Kidney tubule cell (primary cell): ENCODE results near the gene SURF4.
A peak's percentile ranks its signal among the peaks of the same experiment; 100 is the strongest.
"Not testable (repeated sequence)": the region's sequence is repeated elsewhere in the genome, so short reads cannot be mapped to it uniquely, and the experiment has no call there.

Experiments
- DNase-seq: peaks from one replicate; pipeline ENCODE4 v3.0.0-alpha.2; 2018; ENCODE audit warnings: low spot score

Gene SURF4

GRCh38 chr9:133397370-133397769 is 21.5 kb upstream of the SURF4 start:
- no peak for DNase-seq

DNA sequence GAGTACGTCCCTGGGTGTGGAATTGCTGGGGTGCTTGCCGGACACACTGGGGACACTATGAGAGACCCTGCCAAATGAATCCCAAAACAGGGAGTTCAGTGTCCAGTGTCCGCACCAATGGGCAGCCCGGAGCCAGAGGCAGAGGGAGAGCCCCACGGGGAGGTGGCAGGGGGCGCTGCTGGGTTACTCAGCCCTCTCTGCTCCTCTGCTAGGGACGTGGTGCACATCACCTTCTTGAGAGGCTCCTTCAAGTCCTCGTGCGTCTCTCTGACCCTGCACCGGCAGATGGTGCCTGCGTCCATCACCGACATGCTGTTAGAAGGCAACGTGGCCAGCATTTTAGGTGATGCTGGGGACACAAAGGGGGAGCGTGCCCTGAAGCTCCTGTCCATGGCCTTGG is 21.1 kb upstream of the SURF4 start:
- DNase-seq = no peak

GRCh38 chr9:133394687-133395271 is 18.9 kb upstream of the SURF4 start:
- no peak for DNase-seq

DNA sequence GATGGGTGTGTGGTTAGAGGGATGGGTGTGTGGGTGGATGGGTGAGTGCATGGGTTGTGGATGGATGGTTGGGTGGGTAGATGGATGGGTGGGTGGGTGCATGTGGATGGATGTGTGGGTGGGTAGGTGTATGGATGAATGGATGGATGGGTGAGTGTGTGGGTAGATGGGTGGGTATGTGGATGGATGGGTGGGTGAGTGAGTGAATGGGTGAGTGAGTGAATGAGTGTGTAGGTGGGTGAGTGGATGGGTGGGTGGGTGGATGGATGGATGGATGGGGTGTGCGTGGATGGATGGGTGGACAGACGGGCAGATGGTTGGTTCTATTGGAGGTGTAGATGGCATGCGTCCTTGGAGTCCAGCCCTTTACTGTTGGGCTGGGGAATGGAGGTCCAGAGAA is 17.5 kb upstream of the SURF4 start:
- no peak for DNase-seq

- DNase-seq = not testable (repeated sequence)
Measured at GRCh38 chr9:133392308-133392707, 16.4 kb upstream of the SURF4 start.

GRCh38 chr9:133391449-133391848 is 15.6 kb upstream of the SURF4 start:
- DNase-seq = not testable (repeated sequence)

GRCh38 chr9:133390713-133391112 is 14.9 kb upstream of the SURF4 start:
- DNase-seq = no peak

DNA sequence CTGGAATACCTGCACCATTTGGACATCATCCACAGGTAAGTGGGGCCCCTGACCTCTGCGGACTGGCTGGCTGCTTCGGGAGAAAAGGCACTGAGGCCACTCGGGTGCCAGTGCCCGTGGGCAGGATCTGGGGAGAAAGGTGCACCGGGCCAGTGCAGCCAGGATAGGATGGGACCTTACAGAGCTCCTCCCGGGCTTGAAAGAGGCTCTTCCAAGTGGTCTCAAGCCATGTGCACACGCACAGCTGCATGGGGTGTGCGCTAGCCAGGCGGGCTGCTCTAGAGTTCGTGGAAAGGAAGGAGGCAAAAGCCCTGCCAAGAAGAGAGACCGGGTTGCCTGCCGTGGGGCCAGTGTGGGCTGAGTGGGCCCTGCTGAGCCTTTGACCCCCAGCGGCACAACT is 13.7 kb upstream of the SURF4 start:
- DNase-seq = no peak

DNA sequence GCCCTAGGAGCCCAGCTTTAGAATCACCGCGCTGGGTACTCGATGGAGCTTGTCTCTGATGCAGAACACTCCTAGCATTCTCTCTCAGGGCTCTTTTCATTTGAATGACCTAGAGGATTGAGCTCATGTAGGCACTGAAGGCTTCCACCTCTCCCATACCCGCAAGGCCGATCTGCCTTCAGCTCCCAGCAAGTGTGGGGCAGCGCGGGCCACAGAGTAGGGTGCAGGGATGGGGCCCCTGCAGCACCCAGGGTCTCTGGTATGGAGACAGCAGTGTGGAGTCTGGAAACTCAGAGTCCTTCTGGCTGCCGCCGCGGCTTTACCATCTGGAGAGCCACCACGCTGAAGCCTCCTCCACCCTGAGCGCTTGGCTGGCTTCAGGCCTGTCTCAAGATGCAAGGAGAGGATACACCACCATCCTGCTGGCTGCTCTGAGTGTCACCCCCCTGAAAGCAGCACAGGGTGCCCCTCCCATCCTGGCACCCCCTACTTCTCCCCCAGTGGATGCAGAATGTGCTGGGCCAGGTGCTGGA is 13.2 kb upstream of the SURF4 start:
- no peak for DNase-seq

- DNase-seq = no peak
Measured at GRCh38 chr9:133387680-133388079, 11.8 kb upstream of the SURF4 start.

- DNase-seq = no peak
Measured at GRCh38 chr9:133386338-133386737, 10.5 kb upstream of the SURF4 start.

DNA sequence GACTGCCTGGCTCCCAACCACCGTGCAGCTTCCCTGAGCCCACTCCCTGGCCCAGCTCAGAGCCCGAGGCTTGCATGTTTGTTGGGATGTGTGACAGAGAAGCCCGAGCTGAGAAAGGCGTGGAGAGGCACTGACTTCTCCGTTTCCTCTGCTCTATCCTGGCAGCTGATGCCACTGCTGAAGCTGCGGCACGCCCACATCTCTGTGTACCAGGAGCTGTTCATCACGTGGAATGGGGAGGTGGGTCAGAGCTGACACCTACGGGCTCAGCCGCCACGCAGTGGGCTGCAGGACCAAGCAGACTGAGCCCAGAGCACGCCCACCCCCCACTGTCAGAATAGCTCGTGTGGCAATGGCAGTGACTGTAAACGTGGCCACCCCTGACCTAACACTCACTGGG is 9.6 kb upstream of the SURF4 start:
- DNase-seq = no peak

DNA sequence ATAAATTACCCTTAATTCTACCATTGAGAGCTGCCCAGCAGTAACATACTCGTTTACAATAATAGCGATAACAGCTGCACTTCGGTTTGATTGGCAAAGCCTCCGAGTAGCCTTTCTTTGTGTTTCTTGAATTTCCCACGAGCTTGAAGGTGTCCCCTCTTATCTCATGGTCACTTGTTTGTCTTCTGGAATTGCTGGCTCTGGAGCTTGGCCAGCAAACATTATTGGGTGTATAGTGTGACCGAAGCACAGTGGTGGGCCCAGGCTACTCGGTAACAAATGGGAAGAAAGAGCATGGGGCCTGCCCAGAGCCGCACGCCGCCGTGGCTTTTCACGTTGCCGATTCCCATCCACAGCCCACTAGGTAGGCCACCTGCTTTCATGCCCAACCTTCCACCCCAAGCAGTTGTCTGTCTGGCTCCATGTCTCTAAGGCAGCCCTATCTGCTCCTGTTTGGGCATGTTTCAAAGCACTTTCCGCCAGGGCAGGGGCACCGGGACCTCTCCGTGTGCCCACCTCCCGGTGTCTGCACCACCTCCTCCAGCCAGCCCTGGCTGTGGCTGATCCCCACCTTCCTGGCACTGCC is 9.0 kb upstream of the SURF4 start:
- DNase-seq = no peak

DNA sequence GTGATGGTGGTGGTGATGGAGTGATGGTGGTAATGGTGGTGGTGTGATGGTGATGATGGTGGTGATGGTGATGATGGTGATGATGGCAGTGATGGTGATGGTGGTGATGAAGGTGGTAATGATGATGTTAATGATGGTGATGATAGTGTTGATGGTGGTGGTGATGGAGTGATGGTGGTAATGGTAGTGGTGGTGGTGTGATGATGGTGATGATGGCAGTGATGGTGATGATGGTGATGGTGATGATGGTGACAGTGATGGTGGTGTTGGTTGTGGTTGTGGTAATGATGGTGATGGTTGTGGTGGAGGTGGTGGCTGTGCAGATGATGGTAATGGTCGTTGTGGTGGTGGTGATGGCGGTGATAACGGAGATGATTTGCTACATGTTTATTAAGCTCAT is 7.6 kb upstream of the SURF4 start:
- no peak for DNase-seq

GRCh38 chr9:133382507-133383141 is 6.8 kb upstream of the SURF4 start:
- DNase-seq = no peak

GRCh38 chr9:133380734-133381133 is 4.9 kb upstream of the SURF4 start:
- DNase-seq = no peak

DNA sequence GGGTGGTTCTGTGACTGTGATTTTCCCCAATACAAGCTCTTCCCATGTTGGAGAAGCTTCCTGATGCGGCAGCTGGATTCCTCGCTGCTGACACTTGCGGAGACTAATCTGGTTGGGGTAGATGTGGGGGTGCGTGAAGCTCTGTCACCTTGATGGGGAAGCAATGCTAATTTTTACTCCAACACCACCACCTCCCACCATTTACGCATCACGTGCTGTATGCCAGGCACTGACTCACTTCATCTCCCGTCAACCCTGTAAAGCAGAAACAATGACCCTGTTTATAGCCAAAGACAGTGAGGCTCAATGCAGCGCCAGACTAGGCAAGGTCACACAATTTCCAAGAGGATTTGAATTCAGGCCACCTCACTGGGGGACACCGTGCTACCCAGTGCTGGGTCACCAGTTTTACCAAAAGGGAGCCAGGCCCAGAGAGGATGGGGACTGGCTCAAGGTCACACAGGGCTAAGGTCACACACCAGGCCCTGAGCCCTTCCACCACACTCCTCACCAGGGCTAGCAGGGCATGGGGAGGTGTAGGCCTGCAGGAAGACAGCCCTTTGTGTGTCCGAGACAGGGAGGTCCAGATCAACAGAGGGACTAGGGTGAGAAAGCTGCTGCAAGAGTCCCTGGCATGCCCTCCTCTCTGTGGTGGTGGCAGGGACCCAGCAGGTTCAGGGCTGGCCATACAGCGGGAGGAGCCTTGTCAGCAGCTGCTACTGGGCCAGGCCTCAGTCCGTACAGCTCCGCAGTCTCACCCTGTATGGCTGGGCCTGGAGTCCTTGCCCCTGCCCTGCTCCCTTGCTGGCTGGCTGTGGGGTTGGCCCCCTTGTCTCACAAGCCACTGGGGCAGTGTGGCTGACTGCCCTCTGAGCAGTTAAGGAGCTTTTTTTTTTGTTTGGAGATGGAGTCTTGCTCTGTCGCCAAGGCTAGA is 3.6 kb upstream of the SURF4 start:
- DNase-seq = no peak

DNA sequence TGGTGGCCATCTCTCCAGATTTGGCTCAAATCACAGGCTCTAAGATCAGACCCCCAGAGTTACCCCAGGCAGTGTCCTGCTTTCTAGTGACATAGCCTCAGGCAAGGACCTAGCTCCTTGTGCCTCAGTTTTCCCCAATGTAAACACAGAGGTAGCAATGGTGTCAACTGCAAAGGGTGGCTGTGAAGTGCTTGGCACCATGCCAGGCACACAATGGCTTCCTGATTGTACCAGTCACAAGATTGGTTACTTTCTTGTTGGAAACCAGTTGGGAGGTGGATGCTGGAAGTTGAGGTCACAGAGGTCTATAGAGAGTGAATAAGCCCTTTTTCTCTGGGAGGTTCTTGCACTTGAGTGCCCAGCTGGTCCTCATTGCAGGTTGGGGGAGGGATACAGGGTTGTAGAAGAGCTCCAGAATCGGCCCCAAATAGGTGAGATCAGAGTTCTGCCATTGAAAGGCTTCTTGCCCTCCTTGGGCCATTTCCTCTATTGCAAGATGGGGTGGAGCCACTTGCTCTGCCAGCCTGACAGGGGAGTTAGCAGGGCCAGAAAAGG is 2.6 kb upstream of the SURF4 start:
- DNase-seq = no peak

GRCh38 chr9:133377721-133378216 is 1.9 kb upstream of the SURF4 start:
- DNase-seq = no peak

DNA sequence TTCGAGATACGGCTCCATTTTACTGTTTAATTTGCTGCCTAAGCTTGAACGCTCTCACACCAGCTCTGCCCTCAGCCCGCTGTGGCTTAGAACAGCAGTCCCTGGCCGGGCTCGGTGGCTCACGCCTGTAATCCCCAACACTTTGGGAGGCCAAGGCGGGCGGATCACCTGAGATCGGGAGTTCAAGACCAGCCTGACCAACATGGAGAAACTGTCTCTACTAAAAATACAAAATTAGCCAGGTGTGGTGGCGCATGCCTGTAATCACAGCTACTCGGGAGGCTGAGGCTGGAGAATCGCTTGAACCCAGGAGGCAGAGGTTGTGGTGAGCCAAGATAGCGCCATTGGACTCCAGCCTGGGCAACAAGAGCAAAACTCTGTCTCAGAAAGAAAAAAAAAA is 1.4 kb upstream of the SURF4 start:
- not testable (repeated sequence) for DNase-seq

GRCh38 chr9:133375116-133375723 is 640 bp downstream of the SURF4 start:
- DNase-seq = peak; percentile 48
